H1 (cell line): ENCODE results near the gene AGPAT3. TPM values are rescaled to one million over a fixed set of nuclear protein-coding genes. Genes with fewer than 3 reads are reported as not detected.

Source experiments
- CTCF ChIA-PET: fragments of 300-600 bp; sonication (Branson Sonifier 250); formaldehyde crosslinking; loops from one replicate; lab custom pipeline; 2021; ENCODE audit not compliant: partially characterized antibody; lab: Charles Lee
- POLR2A ChIA-PET: fragments of 300-600 bp; sonication (Branson Sonifier 250); formaldehyde crosslinking; loops from one replicate; lab custom pipeline; 2021; ENCODE audit warnings: inconsistent platforms; ENCODE audit not compliant: partially characterized antibody; lab: Charles Lee
- DNase-seq, 2 experiments: peaks; one replicate each; pipeline versions ENCODE4 v3.0.0 to v3.0.0-alpha.2; 2010 to 2022; ENCODE audit warnings: low spot score in 2 of 2, low read depth in 1 of 2, mixed read lengths in 1 of 2
- FAIRE-seq: peaks from 2 replicates; lab custom pipeline; 2011; peaks lifted over from hg19 to GRCh38; lab: Jason Lieb, UNC
- H2AFZ ChIP-seq: 2 replicates; pipeline ENCODE4 v1.8.1; 2012; ENCODE audit warnings: low read length, inconsistent platforms
- H2AK5ac ChIP-seq: 2 replicates; pipeline ENCODE4 v1.6.1; 2013; ENCODE audit warnings: low read depth, low read length
- H2BK120ac ChIP-seq: replicated peaks from 2 replicates; pipeline ENCODE3; 2013; ENCODE audit warnings: low read depth, low read length, inconsistent platforms
- H2BK12ac ChIP-seq: 2 replicates; pipeline ENCODE4 v1.6.1; 2013; ENCODE audit warnings: low read depth, low read length
- H2BK15ac ChIP-seq: 2 replicates; pipeline ENCODE4 v1.6.1; 2013; ENCODE audit warnings: low read length
- H2BK20ac ChIP-seq: 2 replicates; pipeline ENCODE4 v1.6.1; 2013; ENCODE audit warnings: low read length
- H2BK5ac ChIP-seq: 2 replicates; pipeline ENCODE4 v1.6.1; 2013; ENCODE audit warnings: low read depth, low read length
- H3K14ac ChIP-seq: 2 replicates; pipeline ENCODE4 v1.6.1; 2013; ENCODE audit warnings: inconsistent platforms; ENCODE audit not compliant: insufficient read length
- H3K18ac ChIP-seq: 2 replicates; pipeline ENCODE4 v1.6.1; 2013; ENCODE audit warnings: low read length; ENCODE audit errors: extremely low read depth
- H3K23ac ChIP-seq: 2 replicates; pipeline ENCODE4 v1.6.1; 2013; ENCODE audit warnings: inconsistent platforms; ENCODE audit not compliant: insufficient read length
- H3K23me2 ChIP-seq: 2 replicates; pipeline ENCODE4 v1.6.1; 2013; ENCODE audit warnings: low read depth, low read length
- H3K27ac ChIP-seq: 2 replicates; pipeline ENCODE4 v1.6.1; 2011; ENCODE audit warnings: low read depth, low read length, inconsistent platforms
- H3K27me3 ChIP-seq, 4 experiments: replicated peaks in 1 of 4; 1 replicate in 1 of 4; 2 replicates in 3 of 4; pipeline versions ENCODE4 v1.6.1 to v1.8.1; 2011 to 2013; ENCODE audit warnings: low read length in 3 of 4, mild to moderate bottlenecking in 3 of 4, inconsistent platforms in 2 of 4, mixed read lengths in 2 of 4, moderate library complexity in 1 of 4; ENCODE audit not compliant: control insufficient read depth in 3 of 4, insufficient read depth in 3 of 4; ENCODE audit errors: extremely low read depth in 1 of 4
- H3K36me3 ChIP-seq, 4 experiments: 2 replicates each; pipeline versions ENCODE4 v1.6.1 to v1.8.1; 2011 to 2013; ENCODE audit warnings: mild to moderate bottlenecking in 4 of 4, low read length in 3 of 4, moderate library complexity in 2 of 4, control low read depth in 1 of 4, inconsistent platforms in 1 of 4; ENCODE audit not compliant: insufficient read depth in 4 of 4, control insufficient read depth in 2 of 4
- H3K4ac ChIP-seq: replicated peaks from 2 replicates; pipeline ENCODE3; 2013; ENCODE audit warnings: low read length, low read depth, mixed read lengths, inconsistent platforms; ENCODE audit not compliant: insufficient read length
- H3K4me1 ChIP-seq, 4 experiments: replicated peaks in 1 of 4; 1 replicate in 1 of 4; 2 replicates in 3 of 4; pipeline versions ENCODE4 v1.6.1 to v1.8.1; 2011 to 2013; ENCODE audit warnings: low read length in 3 of 4, inconsistent platforms in 2 of 4, mixed read lengths in 1 of 4; ENCODE audit not compliant: insufficient read depth in 4 of 4, control insufficient read depth in 3 of 4
- H3K4me2 ChIP-seq, 2 experiments: 2 replicates each; pipeline versions ENCODE4 v1.6.1 to v1.8.1; 2011 to 2013; ENCODE audit warnings: low read depth in 2 of 2, low read length in 2 of 2, control low read depth in 1 of 2, inconsistent platforms in 1 of 2, mild to moderate bottlenecking in 1 of 2; ENCODE audit not compliant: insufficient read depth in 1 of 2
- H3K4me3 ChIP-seq, 4 experiments: fragments of 200-600, 300-600 bp in 1 of 4; sonication (generic), shearing (Covaris generic), sonication (Bioruptor Twin) in 1 of 4; 2 replicates each; pipeline versions ENCODE4 v1.5.1 to v1.8.1; 2011 to 2016; ENCODE audit warnings: low read length in 4 of 4, low read depth in 3 of 4, control low read depth in 2 of 4, inconsistent platforms in 2 of 4, mild to moderate bottlenecking in 2 of 4, mixed read lengths in 1 of 4, moderate library complexity in 1 of 4; ENCODE audit not compliant: insufficient read depth in 2 of 4; ENCODE audit errors: extremely low read depth in 1 of 4
- H3K56ac ChIP-seq: replicated peaks from 2 replicates; pipeline ENCODE3; 2013; ENCODE audit warnings: low read depth, mild to moderate bottlenecking, mixed read lengths, low read length, inconsistent platforms; ENCODE audit not compliant: insufficient read length
- H3K79me1 ChIP-seq: 2 replicates; pipeline ENCODE4 v1.6.1; 2013; ENCODE audit warnings: low read depth, low read length, control low read depth
- H3K79me2 ChIP-seq, 2 experiments: 2 replicates each; pipeline versions ENCODE4 v1.6.1 to v1.8.1; 2012 to 2013; ENCODE audit warnings: low read length in 2 of 2, mild to moderate bottlenecking in 2 of 2, inconsistent platforms in 1 of 2; ENCODE audit not compliant: insufficient read depth in 2 of 2, control insufficient read depth in 1 of 2
- H3K9ac ChIP-seq, 4 experiments: replicated peaks in 1 of 4; 1 replicate in 1 of 4; 2 replicates in 3 of 4; pipeline versions ENCODE4 v1.6.1 to v1.8.1; 2011 to 2013; ENCODE audit warnings: low read depth in 3 of 4, low read length in 3 of 4, control low read depth in 2 of 4, mild to moderate bottlenecking in 2 of 4, moderate library complexity in 2 of 4, inconsistent platforms in 1 of 4; ENCODE audit errors: extremely low read depth in 1 of 4
- H3K9me3 ChIP-seq, 2 experiments: 2 replicates each; pipeline versions ENCODE4 v1.6.1 to v1.8.1; 2012 to 2013; ENCODE audit warnings: mild to moderate bottlenecking in 2 of 2, moderate library complexity in 2 of 2, control low read depth in 1 of 2, inconsistent platforms in 1 of 2, low read depth in 1 of 2, low read length in 1 of 2, mixed read lengths in 1 of 2; ENCODE audit not compliant: insufficient read depth in 2 of 2
- H4K20me1 ChIP-seq, 2 experiments: replicated peaks in 1 of 2; 2 replicates each; pipeline versions ENCODE3 to v1.8.1; 2011 to 2013; ENCODE audit warnings: inconsistent platforms in 2 of 2, low read length in 2 of 2, mild to moderate bottlenecking in 1 of 2; ENCODE audit not compliant: insufficient read depth in 2 of 2, control insufficient read depth in 1 of 2
- H4K5ac ChIP-seq: 2 replicates; pipeline ENCODE4 v1.6.1; 2013; ENCODE audit warnings: low read length, low read depth, mixed read lengths, inconsistent platforms; ENCODE audit not compliant: insufficient read length
- H4K8ac ChIP-seq: 2 replicates; pipeline ENCODE4 v1.8.0; 2013; ENCODE audit warnings: mild to moderate bottlenecking, moderate library complexity, low read length, inconsistent platforms; ENCODE audit not compliant: insufficient read depth; ENCODE audit errors: extremely low read depth
- H4K91ac ChIP-seq: replicated peaks from 2 replicates; pipeline ENCODE3; 2013; ENCODE audit warnings: low read length, mixed read lengths, inconsistent platforms; ENCODE audit not compliant: insufficient read length
- ATF2 ChIP-seq: IDR thresholded peaks from 2 replicates; pipeline ENCODE4 v1.6.1; 2012; ENCODE audit warnings: low read length, inconsistent platforms
- CHD2 ChIP-seq: IDR thresholded peaks from 2 replicates; pipeline ENCODE4 v1.6.1; 2012; ENCODE audit warnings: low read length, improper control_type of control experiment
- EZH2 ChIP-seq: fragments of 200-600 bp; sonication (generic); IDR thresholded peaks from 2 replicates; pipeline ENCODE4 v1.7.1; 2012; ENCODE audit warnings: low read depth, mild to moderate bottlenecking, moderate library complexity, low read length, inconsistent platforms; ENCODE audit not compliant: severe bottlenecking
- NANOG ChIP-seq: IDR thresholded peaks from 2 replicates; pipeline ENCODE4 v1.6.1; 2011; ENCODE audit warnings: low read length, low read depth, mild to moderate bottlenecking, inconsistent platforms; ENCODE audit not compliant: insufficient read depth, poor library complexity, severe bottlenecking
- RFX5 ChIP-seq: IDR thresholded peaks from 2 replicates; pipeline ENCODE4 v1.6.1; 2011; ENCODE audit warnings: low read depth, low read length, improper control_type of control experiment, borderline replicate concordance
- RNF2 ChIP-seq: fragments of 200-900, 300-1000 bp; sonication (generic); IDR thresholded peaks from 2 replicates; pipeline ENCODE4 v1.7.1; 2016; ENCODE audit warnings: borderline replicate concordance, low read depth, mild to moderate bottlenecking, antibody characterized with exemption, low read length; ENCODE audit not compliant: poor library complexity, severe bottlenecking; ENCODE audit errors: missing control alignments
- SAP30 ChIP-seq: fragments of 300-600 bp; sonication (generic); IDR thresholded peaks from 2 replicates; pipeline ENCODE4 v1.7.1; 2012; ENCODE audit warnings: low read length, moderate library complexity, mild to moderate bottlenecking, inconsistent platforms; ENCODE audit not compliant: insufficient read depth, insufficient replicate concordance
- SIRT6 ChIP-seq: IDR thresholded peaks from one replicate; pipeline ENCODE4 v1.7.1; 2012; ENCODE audit warnings: low read length, inconsistent platforms
- SP4 ChIP-seq: IDR thresholded peaks from 2 replicates; pipeline ENCODE4 v1.6.1; 2012; ENCODE audit warnings: low read length, inconsistent platforms
- WGBS, 2 experiments: shearing (Covaris generic) in 1 of 2; methylation state at CpG; one replicate each; pipeline versions ENCODE4 v1.1.6 to v1.1.7; 2013 to 2015; ENCODE audit warnings: low lambda C conversion rate in 2 of 2, mixed read lengths in 2 of 2, inconsistent platforms in 1 of 2, low coverage in 1 of 2, missing lambda C conversion rate in 1 of 2; ENCODE audit not compliant: insufficient replicate concordance in 2 of 2, insufficient coverage in 1 of 2, insufficient read length in 1 of 2; ENCODE audit errors: extremely low coverage in 1 of 2, missing lambda C conversion rate in 1 of 2; 5-methylcytosine and 5-hydroxymethylcytosine counted together
- polyA plus RNA-seq, 7 experiments: library from polyadenylated mRNA; depleted of rRNA in 3 of 7; stranded (reverse) in 5 of 7; unstranded in 2 of 7; fragments of >200 nt in 5 of 7; fragments of 200-250 nt in 2 of 7; gene quantifications; 1 replicate in 5 of 7; 2 replicates in 1 of 7; 4 replicates in 1 of 7; pipeline versions ENCODE4 v1.2.1 to v1.2.3, GENCODE V29; 2011 to 2013; ENCODE audit warnings: missing spikeins in 2 of 7, mixed read lengths in 2 of 7
- total RNA-seq: library from RNA; stranded (reverse); fragmentation: NEBNext Ultra II Directional; extraction: Animal tissue kit (Norgen Biotek cat#: 25700); gene quantifications from 2 replicates; pipeline ENCODE4 v1.2.1, GENCODE V29; 2021

AGPAT3 gene
- total and polyA plus RNA-seq, 2 of the 8 experiments (the other 6 are each of a cell fraction or from before 2014, with no cell fraction given): 5.8 to 7.3 TPM

- Histone ChIP-seq H3K27ac (no peak overlapping the region), H4K91ac (no peak overlapping the region), H4K5ac (no peak overlapping the region), H3K4me3 (no peak overlapping the region), H3K23me2 (peaks cover 4% of the 10 kb centered on the region; the same call in 1 of the 2 replicates), H3K14ac (no peak overlapping the region), H3K79me1 (no peaks in the 10 kb centered on the region), H2BK15ac (no peak overlapping the region), H2AK5ac (no peak overlapping the region), H3K23ac (no peak overlapping the region), H3K4me2 (no peak overlapping the region), H2BK20ac (no peak overlapping the region), H3K9me3 (no peaks in the 10 kb centered on the region), H2BK12ac (no peak overlapping the region), H3K18ac (no peak overlapping the region), H3K4ac (no peak overlapping the region), H4K20me1 (no peaks in the 10 kb centered on the region), H4K8ac (no peak overlapping the region), H3K27me3 (peaks cover 0 to 16% (median 10%) of the 10 kb centered on the region in 4 experiments; a peak in 6 of 7 replicates), H3K56ac (no peak overlapping the region), H2BK5ac (no peak overlapping the region), H3K36me3 (no peaks in the 10 kb centered on the region), H3K9ac (no peak overlapping the region), H2BK120ac (no peak overlapping the region), H3K79me2 (no peaks in the 10 kb centered on the region), H2AFZ (no peak overlapping the region), H3K4me1 (peaks cover 0 to 6% (median 2%) of the 10 kb centered on the region in 4 experiments; a peak in 3 of 7 replicates)
- 94% methylated on average over 8 of the region's 8 CpGs; no CpG with 5 or more reads in 1 of the 2 experiments for WGBS, 2 experiments
- TF ChIP-seq RNF2 (no peak), SAP30 (no peak), SP4 (no peak), EZH2 (no peak), SIRT6 (no peak), ATF2 (no peak), CHD2 (no peak), NANOG (no peak), RFX5 (no peak)
- DNase-seq: no peak
- POLR2A ChIA-PET: interaction anchor here (0.7 kb wide), 1 partner anchor 42 kb away, joined by 3 read pairs; no protein-coding TSS in a partner anchor
- no peak for FAIRE-seq
- CTCF ChIA-PET: interaction anchor here (0.7 to 1.4 kb wide), 3 partner anchors 27 to 47 kb away, joined by 3 to 4 read pairs (median 3); no protein-coding TSS in a partner anchor
Observed at GRCh38 chr21:43861706-43862105, 3.3 kb upstream of the AGPAT3 start.
